SK-MEL-5 (cell line): ENCODE results near the gene ADAD2. TPM values are rescaled to one million over a fixed set of nuclear protein-coding genes. Genes with fewer than 3 reads are reported as not detected.

Experiments
- DNase-seq: peaks from one replicate; pipeline ENCODE4 v3.0.0-alpha.2; 2016; ENCODE audit warnings: low read depth, low spot score
- in situ Hi-C: cut with HindIII; loops from 2 replicates; pipeline ENCODE4 v1.10.0; 2016; ENCODE audit warnings: low sequenced_read_pairs, high pct_unique_total_duplicates, low pct_unique_long_range_greater_than_20kb
- polyA plus RNA-seq, 2 experiments: library from polyadenylated mRNA; depleted of rRNA; stranded (reverse); fragments of >200 nt; gene quantifications; 2 replicates each; pipeline ENCODE4 v1.2.3, GENCODE V29; 2015
- total RNA-seq: library from RNA; depleted of rRNA; stranded (reverse); fragments of >200 nt; shearing (Covaris generic); gene quantifications from 2 replicates; pipeline ENCODE4 v1.2.3, GENCODE V29; 2014; rRNA removed

Gene ADAD2
- 0.11 and 0.21 TPM in 2 replicates for total RNA-seq
- polyA plus RNA-seq (2015; cell fraction: cytosol; rRNA removed), result 0.15 TPM in 1 of 2 replicates, not detected in the other
- polyA plus RNA-seq (2015; cell fraction: nucleus; rRNA removed), result 0.06 TPM in 1 of 2 replicates, not detected in the other

DNA sequence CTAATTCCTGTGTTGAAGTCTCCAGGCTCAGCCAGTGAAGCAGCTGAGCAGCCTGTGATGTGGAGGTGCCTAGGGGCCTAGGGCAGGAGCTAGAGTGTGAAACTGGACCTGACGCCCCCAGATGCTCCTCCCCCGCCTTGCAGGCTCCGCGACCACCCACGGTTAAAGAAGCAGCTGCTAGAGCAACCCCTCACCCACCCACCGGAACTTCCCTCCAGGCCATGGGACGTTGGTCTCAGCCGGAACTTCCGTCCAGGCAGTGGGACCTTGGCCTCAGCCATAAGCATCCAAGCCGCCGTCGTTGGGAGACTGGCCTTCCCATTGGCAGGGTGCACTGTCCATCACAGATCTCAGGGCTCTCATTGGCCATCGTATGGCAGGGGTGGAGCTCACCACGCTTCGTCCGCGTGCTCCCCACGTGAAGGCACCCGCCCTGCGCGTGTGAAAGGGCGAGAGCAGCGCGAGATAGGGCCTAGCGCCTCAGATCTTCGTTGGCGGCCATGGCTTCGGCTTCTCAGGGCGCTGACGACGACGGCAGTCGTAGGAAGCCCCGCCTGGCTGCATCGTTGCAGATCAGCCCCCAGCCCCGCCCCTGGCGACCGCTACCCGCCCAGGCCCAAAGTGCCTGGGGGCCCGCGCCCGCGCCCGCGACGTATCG is at the start of gene ADAD2:
ADAD2 (plus strand) TSS at position 427 of the 658 bp plus-strand sequence; CDS start at position 501, 74 bp downstream.
- DNase-seq, result no peak
- in situ Hi-C loops, result no loop called here

- in situ Hi-C loops, result no loop called here
Observed at GRCh38 chr16:84143081-84143480, 47.9 kb upstream of the ADAD2 start.

GRCh38 chr16:84143784-84144199 is 47.2 kb upstream of the ADAD2 start:
- in situ Hi-C loops, result no loop called here
- no peak for DNase-seq

More at GRCh38 chr16:84143081-84143480, 47.9 kb upstream of the ADAD2 start:
- no peak for DNase-seq

- no peak for DNase-seq
Observed at GRCh38 chr16:84144209-84144858, 46.6 kb upstream of the ADAD2 start.

DNA sequence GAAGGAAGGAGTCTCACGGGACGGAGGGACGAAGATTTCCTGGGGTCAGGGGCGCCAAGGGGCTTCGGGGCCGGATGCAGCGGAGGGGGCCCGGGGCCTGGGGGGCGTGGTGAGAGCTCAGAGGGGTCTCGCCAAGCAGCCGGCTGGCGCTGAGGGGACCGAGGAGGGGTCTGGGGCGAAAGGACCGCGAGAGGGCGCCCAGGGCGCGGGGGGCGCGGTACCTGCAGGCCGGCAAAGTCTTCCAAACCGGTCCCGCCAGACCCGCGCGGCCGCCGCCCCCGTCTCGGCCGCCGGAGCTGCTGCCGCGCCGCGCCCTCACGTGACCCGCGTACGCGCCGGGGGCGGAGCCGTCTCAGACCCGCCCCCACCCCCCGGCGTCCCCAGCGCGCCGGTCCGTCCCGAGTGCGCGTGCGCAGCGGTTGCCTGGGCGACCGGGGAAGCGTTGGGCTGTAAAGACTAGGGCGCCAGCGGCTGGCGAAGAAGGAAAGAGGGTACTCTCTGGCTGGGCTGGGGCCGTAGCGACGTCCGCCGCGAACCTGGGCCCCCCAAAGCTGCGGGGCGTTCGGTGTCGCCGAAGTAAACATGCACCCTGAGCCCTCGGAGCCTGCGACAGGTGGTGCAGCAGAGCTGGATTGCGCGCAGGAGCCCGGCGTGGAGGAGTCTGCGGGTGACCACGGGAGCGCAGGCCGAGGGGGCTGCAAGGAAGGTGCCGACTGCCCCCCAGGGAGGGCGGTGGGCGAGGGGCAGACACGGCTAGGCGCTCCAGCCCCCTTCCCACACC is 45.9 kb upstream of the ADAD2 start, which contains the start of the genes DNAAF1 and HSDL1:
DNAAF1 (plus strand) TSS at position 450 of the 781 bp plus-strand sequence; CDS start at position 583, 133 bp downstream.
HSDL1 (minus strand) TSS at position 319 of the 781 bp plus-strand sequence. CDS start 13,856 bp downstream, outside the sequence.
- in situ Hi-C loops, result no loop called here

More at GRCh38 chr16:84144209-84144858, 46.6 kb upstream of the ADAD2 start:
- in situ Hi-C loops, result no loop called here

DNA sequence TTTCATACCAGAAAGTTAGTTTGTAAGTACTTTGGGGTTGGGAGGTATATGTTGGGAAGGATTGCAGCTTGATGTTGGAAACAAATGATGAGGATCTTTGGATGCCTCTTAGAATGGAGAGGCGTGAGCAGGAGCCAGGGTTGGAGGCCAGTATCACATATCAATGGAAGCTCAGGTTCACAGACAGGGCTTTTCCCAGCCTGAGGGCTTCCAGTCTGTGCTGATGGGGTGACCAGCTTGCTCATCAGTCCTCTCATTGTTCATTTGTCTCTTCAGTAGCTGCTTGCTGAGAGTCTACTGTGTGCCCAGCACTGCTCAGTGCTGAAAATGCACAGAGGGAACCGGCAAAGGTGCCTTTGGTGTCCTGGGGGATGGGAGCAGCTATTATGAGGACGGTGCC is 40.0 kb upstream of the ADAD2 start:
- in situ Hi-C loops, result no loop called here
- DNase-seq, result peak; percentile 36

More for the DNA sequence above, 45.9 kb upstream of the ADAD2 start, which contains the start of the genes DNAAF1 and HSDL1:
- peak; percentile 76 for DNase-seq

DNA sequence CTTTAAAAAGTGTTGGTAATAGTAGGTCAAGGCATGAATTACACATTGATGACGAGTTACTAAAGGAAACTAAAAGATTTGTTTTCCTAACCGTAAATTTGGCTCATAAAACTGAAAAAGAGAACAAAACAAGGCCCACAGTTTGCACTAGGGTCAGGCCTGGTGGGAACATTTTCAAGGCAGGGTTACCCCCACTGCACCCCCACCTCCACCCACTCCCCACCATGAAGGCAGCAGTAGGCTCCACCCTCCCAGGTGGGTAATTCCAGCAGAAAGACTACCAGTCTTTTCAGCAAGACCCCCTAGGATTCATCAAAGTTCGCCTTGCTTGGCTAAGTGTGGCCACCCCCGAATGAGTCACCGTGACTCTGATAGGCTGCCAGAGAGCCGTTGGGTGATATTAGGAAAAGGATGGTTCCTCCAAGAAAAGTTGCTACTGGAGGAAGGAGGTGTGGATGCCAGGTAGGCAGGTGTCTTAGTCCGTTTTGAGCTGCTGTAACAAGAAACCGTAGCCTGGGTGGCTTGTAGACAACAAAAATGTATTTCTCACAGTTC is 37.2 kb upstream of the ADAD2 start:
- in situ Hi-C loops, result no loop called here
- no peak for DNase-seq

DNA sequence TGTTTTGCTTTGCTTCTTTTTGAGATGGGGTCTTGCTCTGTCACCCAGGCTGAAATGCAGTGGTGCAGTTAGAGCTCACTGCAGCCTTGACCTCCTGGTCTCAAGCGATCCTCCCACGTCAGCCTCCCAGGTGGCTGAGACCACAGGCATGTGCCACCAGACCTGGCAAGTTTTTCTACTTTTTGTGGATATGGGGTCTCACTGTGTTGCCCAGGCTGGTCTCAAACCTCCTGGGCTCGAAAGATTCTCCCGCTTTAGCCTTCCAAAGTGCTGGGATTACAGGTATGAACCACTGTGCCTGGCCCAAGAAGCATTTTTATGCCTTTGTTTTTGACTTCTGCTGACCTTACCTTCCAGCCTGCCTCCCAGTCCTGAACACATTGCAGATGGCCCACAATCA is 35.7 kb upstream of the ADAD2 start:
- no peak for DNase-seq
- in situ Hi-C loops, result no loop called here

GRCh38 chr16:84155771-84156170 is 35.2 kb upstream of the ADAD2 start:
- in situ Hi-C loops, result no loop called here
- DNase-seq, result no peak

GRCh38 chr16:84156342-84156784 is 34.6 kb upstream of the ADAD2 start:
- DNase-seq, result no peak
- in situ Hi-C loops, result no loop called here

- in situ Hi-C loops, result no loop called here
- no peak for DNase-seq
Observed at GRCh38 chr16:84159007-84159406, 31.9 kb upstream of the ADAD2 start.

- in situ Hi-C loops, result no loop called here
- no peak for DNase-seq
Observed at GRCh38 chr16:84159800-84160199, 31.2 kb upstream of the ADAD2 start.

GRCh38 chr16:84161037-84161436 is 29.9 kb upstream of the ADAD2 start:
- in situ Hi-C loops, result no loop called here
- no peak for DNase-seq

GRCh38 chr16:84161801-84162200 is 29.2 kb upstream of the ADAD2 start:
- DNase-seq, result no peak
- in situ Hi-C loops, result no loop called here

GRCh38 chr16:84165746-84166145 is 25.2 kb upstream of the ADAD2 start:
- in situ Hi-C loops, result no loop called here
- DNase-seq, result no peak

DNA sequence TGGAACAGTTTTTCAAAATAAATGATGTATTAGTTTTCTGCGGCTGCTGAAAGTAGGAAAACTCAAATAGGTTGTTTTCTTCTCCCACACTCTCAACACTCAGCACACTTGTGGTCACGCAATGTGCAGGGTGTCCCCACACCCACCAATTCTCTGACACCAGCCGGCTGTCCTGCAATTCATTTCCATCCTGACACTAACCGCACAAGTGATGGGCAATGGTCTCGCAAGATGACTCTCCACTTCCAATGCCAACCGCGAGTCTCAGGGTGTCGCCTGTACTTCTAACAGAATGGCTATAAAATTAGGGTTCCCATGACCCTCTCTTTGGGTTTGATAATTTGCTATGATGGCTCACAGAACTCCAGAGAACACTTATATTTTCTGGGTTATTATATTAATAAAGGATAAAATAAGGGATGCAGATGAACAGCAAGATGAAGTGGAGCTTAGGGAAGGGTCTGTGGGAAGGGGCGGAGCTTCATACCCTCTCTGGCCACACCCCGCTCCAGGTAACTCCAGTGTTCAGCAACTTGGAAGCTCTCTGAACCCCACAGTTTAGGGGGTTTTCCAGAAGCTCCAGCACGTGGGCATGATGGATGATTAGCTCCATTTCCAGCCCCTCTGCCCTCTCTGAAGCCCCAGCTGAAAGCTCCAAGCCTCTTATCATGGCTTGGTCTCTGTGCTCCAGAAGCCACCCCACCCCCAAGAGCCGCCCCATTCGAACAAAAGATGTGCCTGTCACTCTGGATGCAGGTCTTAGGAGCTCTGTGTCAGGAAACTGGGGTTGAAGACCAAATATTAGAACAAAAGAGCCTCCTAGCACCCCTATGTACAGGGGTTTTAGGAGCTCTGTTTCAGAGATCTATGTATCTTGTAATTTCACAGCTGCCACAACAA is 23.9 kb upstream of the ADAD2 start:
- DNase-seq, result no peak
- in situ Hi-C loops, result no loop called here
